ENCODE measurements around the gene KRT76.

Gene KRT76

GRCh38 chr12:52813885-52814709 is 37.0 kb upstream of the KRT76 start, which contains the start of gene KRT4:
KRT4 (minus strand) TSS chr12:52814116; CDS start chr12:52814058, 58 bp downstream.
- Histone ChIP-seq H3K27ac (ENCODE audit: low read length) (no peak within 1 kb of the TSS), H3K4me3 (ENCODE audit: low read length) (no peak within 1 kb of the TSS), H4K20me1 (ENCODE audit: insufficient read depth, low read length) (no peaks in the 10 kb centered on the region), H3K4me2 (ENCODE audit: low read length) (no peak within 1 kb of the TSS), H3K79me2 (ENCODE audit: low read length) (no peaks in the 10 kb centered on the region), H3K4me1 (ENCODE audit: low read length) (no peaks in the 10 kb centered on the region), H2AFZ (ENCODE audit: low read depth, low read length) (no peak within 1 kb of the TSS), H3K27me3 (ENCODE audit: low read depth, low read length) (peaks cover 21% of the 10 kb centered on the region), H3K9ac (ENCODE audit: low read length) (no peak within 1 kb of the TSS), H3K9me3 (ENCODE audit: insufficient read depth, low read length) (no peaks in the 10 kb centered on the region), H3K36me3 (replicated peaks; ENCODE audit: low read depth, low read length) (no peaks in the 10 kb centered on the region)
- TF ChIP-seq EZH2phosphoT487 (IDR thresholded peaks at IDR 0.05; ENCODE audit: low read depth) (no peak), CTCF (IDR thresholded peaks at IDR 0.05; ENCODE audit: low read depth, low read length) (no peak)

- Histone ChIP-seq H3K36me3 (replicated peaks; ENCODE audit: low read depth, low read length) (no peaks in the 10 kb centered on the region), H3K4me3 (ENCODE audit: low read length) (no peak overlapping the region), H3K4me2 (ENCODE audit: low read length) (no peak overlapping the region), H3K79me2 (ENCODE audit: low read length) (no peaks in the 10 kb centered on the region), H4K20me1 (ENCODE audit: insufficient read depth, low read length) (no peaks in the 10 kb centered on the region), H3K27ac (ENCODE audit: low read length) (no peak overlapping the region), H3K9ac (ENCODE audit: low read length) (no peak overlapping the region), H3K9me3 (ENCODE audit: insufficient read depth, low read length) (no peaks in the 10 kb centered on the region), H2AFZ (ENCODE audit: low read depth, low read length) (no peak overlapping the region), H3K4me1 (ENCODE audit: low read length) (no peaks in the 10 kb centered on the region), H3K27me3 (ENCODE audit: low read depth, low read length) (peaks cover 20% of the 10 kb centered on the region; the same call in 1 of the 2 replicates)
- TF ChIP-seq CTCF (IDR thresholded peaks at IDR 0.05; ENCODE audit: low read depth, low read length): no peak
- TF ChIP-seq EZH2phosphoT487 (IDR thresholded peaks at IDR 0.05; ENCODE audit: low read depth): no peak
These were observed 36.2 kb upstream of the KRT76 start for GRCh38 chr12:52813203-52813819.

- Histone ChIP-seq H3K79me2 (ENCODE audit: low read length) (no peaks in the 10 kb centered on the region), H3K4me1 (ENCODE audit: low read length) (no peaks in the 10 kb centered on the region), H3K36me3 (replicated peaks; ENCODE audit: low read depth, low read length) (no peaks in the 10 kb centered on the region), H3K27me3 (ENCODE audit: low read depth, low read length) (peaks cover 14% of the 10 kb centered on the region; the same call in 1 of the 2 replicates), H2AFZ (ENCODE audit: low read depth, low read length) (no peak overlapping the region), H3K4me3 (ENCODE audit: low read length) (no peak overlapping the region), H3K27ac (ENCODE audit: low read length) (no peak overlapping the region), H3K9ac (ENCODE audit: low read length) (no peak overlapping the region), H3K4me2 (ENCODE audit: low read length) (no peak overlapping the region), H4K20me1 (ENCODE audit: insufficient read depth, low read length) (no peaks in the 10 kb centered on the region), H3K9me3 (ENCODE audit: insufficient read depth, low read length) (no peaks in the 10 kb centered on the region)
- no peak for TF ChIP-seq CTCF (IDR thresholded peaks at IDR 0.05; ENCODE audit: low read depth, low read length)
- TF ChIP-seq EZH2phosphoT487 (IDR thresholded peaks at IDR 0.05; ENCODE audit: low read depth): no peak
These were observed 35.6 kb upstream of the KRT76 start for GRCh38 chr12:52812749-52813148.

- H3K4me1 ChIP-seq (ENCODE audit: low read length): no peaks in the 10 kb centered on the region
- H3K9ac ChIP-seq (ENCODE audit: low read length): no peak overlapping the region
- TF ChIP-seq CTCF (IDR thresholded peaks at IDR 0.05; ENCODE audit: low read depth, low read length) (no peak), EZH2phosphoT487 (IDR thresholded peaks at IDR 0.05; ENCODE audit: low read depth) (no peak)
- no peak overlapping the region for H2AFZ ChIP-seq (ENCODE audit: low read depth, low read length)
- H3K27ac ChIP-seq (ENCODE audit: low read length): no peak overlapping the region
- no peak overlapping the region for H3K4me3 ChIP-seq (ENCODE audit: low read length)
- no peaks in the 10 kb centered on the region for H3K79me2 ChIP-seq (ENCODE audit: low read length)
- H4K20me1 ChIP-seq (ENCODE audit: insufficient read depth, low read length): no peaks in the 10 kb centered on the region
- no peaks in the 10 kb centered on the region for H3K36me3 ChIP-seq (replicated peaks; ENCODE audit: low read depth, low read length)
- H3K27me3 ChIP-seq (ENCODE audit: low read depth, low read length): peaks cover 13% of the 10 kb centered on the region; the same call in 1 of the 2 replicates
- H3K9me3 ChIP-seq (ENCODE audit: insufficient read depth, low read length): no peaks in the 10 kb centered on the region
- H3K4me2 ChIP-seq (ENCODE audit: low read length): no peak overlapping the region
These were observed 34.9 kb upstream of the KRT76 start for GRCh38 chr12:52812073-52812400.
